SU-DHL-6 (cell line): Measurements from ENCODE around the gene THOC2.

Source experiments
- H2AFZ ChIP-seq: fragments of 200-600 bp; sonication (generic); 2 replicates; pipeline ENCODE4 v1.6.1; 2014; ENCODE audit warnings: low read depth, mild to moderate bottlenecking, moderate library complexity, mixed read lengths, antibody characterized with exemption, low read length; ENCODE audit not compliant: severe bottlenecking
- H3F3A ChIP-seq: fragments of 200-600 bp; shearing (Covaris generic); 2 replicates; pipeline ENCODE4 v1.6.0; 2016; ENCODE audit warnings: antibody characterized with exemption, mild to moderate bottlenecking; ENCODE audit not compliant: insufficient read depth
- H3K27ac ChIP-seq: fragments of 200-600 bp; sonication (generic); 2 replicates; pipeline ENCODE4 v1.5.1; 2016; ENCODE audit warnings: low read depth, mild to moderate bottlenecking, low read length, moderate library complexity, mixed read lengths
- H3K27me3 ChIP-seq: fragments of 200-600 bp; sonication (generic), shearing (Covaris generic); 2 replicates; pipeline ENCODE4 v1.6.0; 2014; ENCODE audit warnings: mild to moderate bottlenecking, low read length
- H3K36me3 ChIP-seq: fragments of 200-600 bp; sonication (generic); 2 replicates; pipeline ENCODE4 v1.6.1; 2014; ENCODE audit warnings: mild to moderate bottlenecking, low read length, mixed read lengths
- H3K4me2 ChIP-seq: fragments of 300-600, 200-600 bp; shearing (Covaris generic), sonication (generic); 2 replicates; pipeline ENCODE4 v1.6.0; 2014; ENCODE audit warnings: low read length, low read depth, mild to moderate bottlenecking; ENCODE audit not compliant: poor library complexity, severe bottlenecking
- H3K4me3 ChIP-seq: fragments of 200-600 bp; sonication (generic); 2 replicates; pipeline ENCODE4 v1.5.1; 2014; ENCODE audit warnings: antibody characterized with exemption, low read length, mild to moderate bottlenecking, mixed read lengths; ENCODE audit not compliant: insufficient read depth, poor library complexity, severe bottlenecking
- H3K79me2 ChIP-seq: fragments of 200-600 bp; sonication (generic); 2 replicates; pipeline ENCODE4 v1.6.1; 2014; ENCODE audit warnings: mild to moderate bottlenecking, low read length, moderate library complexity; ENCODE audit not compliant: insufficient read depth
- H3K9ac ChIP-seq: fragments of 200-600 bp; sonication (generic); 2 replicates; pipeline ENCODE4 v1.7.0; 2014; ENCODE audit warnings: mild to moderate bottlenecking, low read length
- H3K9me2 ChIP-seq: fragments of 200-600 bp; sonication (generic); replicated peaks from 2 replicates; pipeline ENCODE4 v1.6.1; 2014; ENCODE audit warnings: low read length; ENCODE audit not compliant: insufficient read depth
- H3K9me3 ChIP-seq: fragments of 200-600 bp; sonication (generic); 2 replicates; pipeline ENCODE4 v1.6.1; 2014; ENCODE audit warnings: low read length, mixed read lengths; ENCODE audit not compliant: insufficient read depth
- H4K20me1 ChIP-seq: fragments of 200-600 bp; sonication (generic); 2 replicates; pipeline ENCODE4 v1.6.1; 2014; ENCODE audit warnings: low read depth, mild to moderate bottlenecking, antibody characterized with exemption, low read length, moderate library complexity, mixed read lengths
- CTCF ChIP-seq: fragments of 200-600 bp; sonication (generic); IDR thresholded peaks from one replicate; pipeline ENCODE4 v1.5.1; 2017; ENCODE audit warnings: antibody characterized with exemption, mild to moderate bottlenecking, low read length, moderate library complexity; ENCODE audit not compliant: insufficient read depth, poor library complexity, severe bottlenecking
- EZH2phosphoT487 ChIP-seq: fragments of 200-600 bp; sonication (generic), shearing (Covaris generic); conservative IDR thresholded peaks from 2 replicates; pipeline ENCODE4 v1.6.1; 2018; ENCODE audit warnings: mild to moderate bottlenecking, antibody characterized with exemption, low read length, moderate library complexity, mixed read lengths

THOC2 gene

DNA sequence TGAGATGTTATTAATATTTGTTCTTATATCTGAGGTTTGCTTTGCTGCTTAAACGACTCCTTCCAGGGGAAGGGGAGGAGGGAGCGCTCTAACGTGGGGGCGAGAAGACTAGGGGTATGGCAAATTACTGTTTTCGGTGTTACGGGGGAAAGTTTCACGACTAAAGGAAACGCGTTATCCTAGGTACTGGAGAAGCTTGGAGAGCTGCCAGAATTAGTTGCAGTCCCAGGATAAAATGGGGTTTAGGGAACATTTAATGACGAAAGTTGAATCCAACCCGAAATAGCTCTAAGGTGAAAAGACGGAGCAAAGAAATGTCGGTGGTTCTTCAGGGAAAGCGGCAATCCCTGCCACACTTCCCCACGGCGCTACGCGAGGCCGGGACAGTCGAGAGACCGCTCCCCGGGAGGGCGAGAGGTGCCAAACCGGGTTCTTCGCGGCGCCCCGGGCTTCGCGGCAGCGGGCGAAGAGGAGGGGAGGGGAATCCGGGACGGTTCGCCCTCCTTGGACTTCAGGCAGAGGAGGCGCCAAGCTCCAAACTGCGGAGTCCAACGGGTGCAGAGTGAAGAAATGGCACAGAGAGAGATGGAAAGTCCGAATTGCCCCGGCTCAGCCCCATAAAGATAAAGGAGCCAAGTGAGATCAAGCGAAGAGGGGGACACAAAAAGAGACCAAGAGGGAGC is 724 bp downstream of the THOC2 start:
- Histone ChIP-seq H3K4me3 (peak overlapping the region; percentile 89), H3K79me2 (peaks cover 57% of the 10 kb centered on the region), H3K27ac (peak overlapping the region; percentile 60), H3K4me2 (peak overlapping the region; percentile 95), H3F3A (no peaks in the 10 kb centered on the region), H4K20me1 (0 out of 2 replicates have a peak, but pooled peaks cover 5% of the 10 kb centered on the region), H3K36me3 (no peaks in the 10 kb centered on the region), H2AFZ (peak overlapping the region; percentile 80), H3K27me3 (no peaks in the 10 kb centered on the region), H3K9me2 (no peaks in the 10 kb centered on the region), H3K9me3 (no peaks in the 10 kb centered on the region), H3K9ac (peak overlapping the region; percentile 88)
- TF ChIP-seq EZH2phosphoT487 (no peak), CTCF (no peak)

DNA sequence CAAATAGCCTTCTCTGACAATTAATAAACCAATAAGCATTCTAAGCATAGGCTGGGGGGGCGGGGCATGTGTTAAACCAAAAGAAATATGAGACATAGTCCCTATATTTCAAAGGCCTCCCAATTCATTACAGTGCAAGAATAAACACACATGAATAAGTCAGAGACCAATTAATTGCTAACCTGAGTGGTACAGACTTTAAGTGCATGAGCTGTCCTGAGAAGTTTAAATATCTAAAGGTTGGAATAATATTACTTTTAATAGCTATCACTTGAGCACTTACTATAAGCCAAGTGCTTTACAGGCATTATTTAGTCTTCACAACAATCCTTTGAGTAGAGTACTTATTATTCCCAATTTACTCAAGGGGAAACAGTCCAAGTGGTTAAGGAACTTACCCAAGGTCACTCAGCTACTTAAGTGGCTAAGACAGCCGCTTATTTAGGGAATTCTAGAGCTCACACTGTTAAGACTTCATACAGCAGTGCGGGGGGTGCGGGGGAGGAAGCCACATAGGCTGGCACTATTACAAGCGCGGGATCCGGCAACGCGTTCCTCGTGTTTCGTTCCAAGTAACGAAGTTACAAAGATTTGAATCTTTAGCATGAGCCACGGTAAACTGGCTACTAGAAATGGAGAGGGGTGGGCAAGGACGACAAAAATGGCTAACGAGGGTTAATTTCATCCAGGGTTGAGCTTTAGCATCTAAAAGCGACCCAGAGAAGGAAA is 1.4 kb downstream of the THOC2 start:
- Histone ChIP-seq H3K79me2 (peaks cover 64% of the 10 kb centered on the region), H2AFZ (no peak overlapping the region), H3K27me3 (no peaks in the 10 kb centered on the region), H3K4me3 (peak overlapping the region; percentile 89), H4K20me1 (0 out of 2 replicates have a peak, but pooled peaks cover 5% of the 10 kb centered on the region), H3K27ac (peak overlapping the region; percentile 60), H3K4me2 (peak overlapping the region; percentile 95), H3K36me3 (no peaks in the 10 kb centered on the region), H3K9me2 (no peaks in the 10 kb centered on the region), H3K9me3 (no peaks in the 10 kb centered on the region), H3F3A (no peaks in the 10 kb centered on the region), H3K9ac (peak overlapping the region; percentile 88)
- TF ChIP-seq CTCF (no peak), EZH2phosphoT487 (no peak)

DNA sequence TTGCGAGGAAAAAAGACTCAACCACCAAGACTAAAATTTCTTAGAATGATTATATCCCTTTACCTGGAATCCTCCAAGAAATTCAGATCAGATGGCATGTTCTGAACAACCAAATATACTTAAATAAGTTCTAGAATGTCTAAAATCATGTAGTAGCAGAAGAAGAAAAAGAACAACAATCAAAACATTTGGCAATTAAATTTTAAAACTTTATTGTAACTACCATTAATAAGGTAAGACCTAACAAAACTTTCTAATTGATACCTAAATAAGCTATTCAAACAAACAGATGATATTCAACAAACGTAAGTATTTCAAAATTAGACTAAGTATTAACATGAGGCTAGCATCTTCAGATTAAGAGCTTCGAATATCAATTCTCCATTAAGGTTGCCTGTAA is 4.3 kb downstream of the THOC2 start:
- H3K9ac ChIP-seq, result peak overlapping the region; percentile 35
- no peaks in the 10 kb centered on the region for H3K9me2 ChIP-seq
- H3K27me3 ChIP-seq, result no peaks in the 10 kb centered on the region
- H3K36me3 ChIP-seq, result no peaks in the 10 kb centered on the region
- H3F3A ChIP-seq, result no peaks in the 10 kb centered on the region
- H3K27ac ChIP-seq, result peak overlapping the region; percentile 38; the same call in 1 of the 2 replicates
- peak overlapping the region; percentile 95 for H3K4me2 ChIP-seq
- H3K9me3 ChIP-seq, result no peaks in the 10 kb centered on the region
- no peak overlapping the region for H3K4me3 ChIP-seq
- peaks cover 93% of the 10 kb centered on the region for H3K79me2 ChIP-seq
- 0 out of 2 replicates have a peak, but pooled peaks cover 5% of the 10 kb centered on the region for H4K20me1 ChIP-seq
- H2AFZ ChIP-seq, result no peak overlapping the region
- TF ChIP-seq CTCF, result no peak
- TF ChIP-seq EZH2phosphoT487, result no peak
